NCI-H82 treated with DMSO at 0.1 percent for 48 hours (cell line): ENCODE data around the gene ANKRD34A.
A peak's percentile ranks its signal among the peaks of the same experiment; 100 is the strongest.
"Not testable (repeated sequence)": the region's sequence is repeated elsewhere in the genome, so short reads cannot be mapped to it uniquely, and the experiment has no call there.

ENCODE experiments used
- DNase-seq: peaks from one replicate; lab custom pipeline; 2025; ENCODE audit not compliant: unreplicated experiment; lab: John Stamatoyannopoulos, UW

The ANKRD34A gene

GRCh38 chr1:145949219-145949618 lies 15.2 kb downstream of the ANKRD34A start:
- DNase-seq, result peak; percentile 55

GRCh38 chr1:145947551-145947950 lies 16.8 kb downstream of the ANKRD34A start:
- no peak for DNase-seq

- DNase-seq, result no peak
Measured at GRCh38 chr1:145946477-145946986, 17.8 kb downstream of the ANKRD34A start.

GRCh38 chr1:145944532-145944931 lies 19.8 kb downstream of the ANKRD34A start:
- no peak for DNase-seq

- DNase-seq, result no peak
Measured at GRCh38 chr1:145942871-145943270, 21.5 kb downstream of the ANKRD34A start.

- no peak for DNase-seq
Measured at GRCh38 chr1:145942405-145942804, 22.0 kb downstream of the ANKRD34A start.

GRCh38 chr1:145937436-145937835 lies 26.9 kb downstream of the ANKRD34A start:
- DNase-seq, result no peak

GRCh38 chr1:145936247-145936646 lies 28.1 kb downstream of the ANKRD34A start:
- DNase-seq, result no peak

GRCh38 chr1:145935708-145936107 lies 28.7 kb downstream of the ANKRD34A start:
- no peak for DNase-seq

GRCh38 chr1:145932522-145933009 lies 31.8 kb downstream of the ANKRD34A start:
- peak; percentile 67 for DNase-seq

GRCh38 chr1:145927916-145928643 lies 36.3 kb downstream of the ANKRD34A start:
- DNase-seq, result no peak

GRCh38 chr1:145927063-145927886 lies 37.1 kb downstream of the ANKRD34A start, which contains the start of gene RBM8A:
RBM8A (minus strand) TSS chr1:145927484; CDS start chr1:145927426, 58 bp downstream.
- DNase-seq, result peak; percentile 99

GRCh38 chr1:145926686-145927062 lies 37.7 kb downstream of the ANKRD34A start:
- no peak for DNase-seq

- no peak for DNase-seq
Measured at GRCh38 chr1:145922266-145922665, 42.1 kb downstream of the ANKRD34A start.

GRCh38 chr1:145920297-145920696 lies 44.1 kb downstream of the ANKRD34A start:
- not testable (repeated sequence) for DNase-seq

- DNase-seq, result no peak
Measured at GRCh38 chr1:145918992-145919939, 45.1 kb downstream of the ANKRD34A start.

GRCh38 chr1:145918144-145918991 lies 46.0 kb downstream of the ANKRD34A start, which contains the start of gene PEX11B:
PEX11B (minus strand) TSS chr1:145918717; CDS start chr1:145918688, 29 bp downstream.
- DNase-seq, result peak; percentile 76

GRCh38 chr1:145917595-145917994 lies 46.8 kb downstream of the ANKRD34A start:
- no peak for DNase-seq

- DNase-seq, result no peak
Measured at GRCh38 chr1:145916745-145917144, 47.6 kb downstream of the ANKRD34A start.
